H1 (cell line): ENCODE data around the gene FBXO45. TPM values are rescaled to one million over a fixed set of nuclear protein-coding genes. Genes with fewer than 3 reads are reported as not detected.

ENCODE experiments used
- HDAC6 ChIP-seq: IDR thresholded peaks from one replicate; pipeline ENCODE4 v1.7.1; 2012; ENCODE audit warnings: low read depth, mild to moderate bottlenecking, inconsistent platforms, low read length, moderate library complexity
- SRF ChIP-seq: IDR thresholded peaks from 2 replicates; pipeline ENCODE4 v1.6.1; 2011; ENCODE audit warnings: mild to moderate bottlenecking, low read depth, low read length, moderate library complexity
- polyA plus RNA-seq, 7 experiments: library from polyadenylated mRNA; depleted of rRNA in 3 of 7; stranded (reverse) in 5 of 7; unstranded in 2 of 7; fragments of >200 nt in 5 of 7; fragments of 200-250 nt in 2 of 7; gene quantifications; 1 replicate in 5 of 7; 2 replicates in 1 of 7; 4 replicates in 1 of 7; pipeline versions ENCODE4 v1.2.1 to v1.2.3, GENCODE V29; 2011 to 2013; ENCODE audit warnings: missing spikeins in 2 of 7, mixed read lengths in 2 of 7
- total RNA-seq: library from RNA; stranded (reverse); fragmentation: NEBNext Ultra II Directional; extraction: Animal tissue kit (Norgen Biotek cat#: 25700); gene quantifications from 2 replicates; pipeline ENCODE4 v1.2.1, GENCODE V29; 2021

FBXO45 gene
- total and polyA plus RNA-seq, 2 of the 8 experiments (the other 6 are each of a cell fraction or from before 2014, with no cell fraction given) = 5.2 to 19.4 TPM

GRCh38 chr3:196634829-196635228, 66.4 kb downstream of the FBXO45 start (continued):
- TF ChIP-seq SRF (no peak), HDAC6 (no peak)
